ACC112 (cell line): ENCODE data around the gene CHRM3.

Experiments used
- H2AFZ ChIP-seq: fragments of 200-600 bp; sonication (generic); one replicate; pipeline ENCODE4 v1.6.0; 2017; ENCODE audit warnings: antibody characterized with exemption, low read length; ENCODE audit not compliant: unreplicated experiment
- H3K27ac ChIP-seq: fragments of 200-600 bp; sonication (generic); 2 replicates; pipeline ENCODE4 v1.5.1; 2014; ENCODE audit warnings: low read depth, mild to moderate bottlenecking, antibody characterized with exemption, low read length, moderate library complexity
- H3K27me3 ChIP-seq: fragments of 200-600 bp; sonication (generic); 2 replicates; pipeline ENCODE4 v1.6.1; 2014; ENCODE audit warnings: mild to moderate bottlenecking, antibody characterized with exemption, low read length, moderate library complexity, mixed read lengths; ENCODE audit not compliant: insufficient read depth
- H3K36me3 ChIP-seq: fragments of 200-600 bp; sonication (generic); 2 replicates; pipeline ENCODE4 v1.6.1; 2016; ENCODE audit warnings: mild to moderate bottlenecking, antibody characterized with exemption, low read length, moderate library complexity, mixed read lengths; ENCODE audit not compliant: insufficient read depth
- H3K4me1 ChIP-seq: fragments of 200-600 bp; sonication (generic); one replicate; pipeline ENCODE4 v1.6.1; 2016; ENCODE audit warnings: low read length, mixed read lengths; ENCODE audit not compliant: insufficient read depth, unreplicated experiment, control insufficient read depth
- H3K4me3 ChIP-seq: fragments of 200-600 bp; sonication (generic); 2 replicates; pipeline ENCODE4 v1.5.1; 2014; ENCODE audit warnings: mild to moderate bottlenecking, low read depth, low read length
- H3K79me2 ChIP-seq: fragments of 200-600 bp; sonication (generic); one replicate; pipeline ENCODE4 v1.6.0; 2016; ENCODE audit warnings: low read length; ENCODE audit not compliant: control insufficient read depth, unreplicated experiment, insufficient read depth

CHRM3 gene

DNA sequence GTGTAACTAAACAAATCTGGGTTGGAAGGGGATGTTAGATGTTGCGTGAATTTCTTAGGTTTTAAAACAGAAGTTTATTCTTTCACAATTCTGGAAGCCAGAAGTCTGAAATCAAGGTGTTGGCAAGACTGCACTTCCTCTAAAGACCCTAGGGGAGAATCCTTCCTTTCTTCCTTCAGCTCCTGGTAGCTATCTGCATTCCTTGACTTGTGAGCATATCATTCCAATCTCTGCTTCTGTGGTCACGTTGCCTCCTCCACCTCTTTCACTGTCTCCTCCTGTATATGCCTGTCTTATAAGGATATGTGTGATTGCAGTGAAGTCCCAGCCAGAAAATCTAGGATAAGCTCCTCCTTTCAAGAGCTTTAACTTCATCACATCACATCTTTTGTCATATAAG, 7.7 kb downstream of the CHRM3 start:
- Histone ChIP-seq H3K79me2 (no peaks in the 10 kb centered on the region), H3K4me3 (no peak overlapping the region), H3K36me3 (no peaks in the 10 kb centered on the region), H3K27me3 (0 out of 2 replicates have a peak, but pooled peaks cover 1% of the 10 kb centered on the region), H2AFZ (no peak overlapping the region), H3K27ac (no peak overlapping the region), H3K4me1 (no peaks in the 10 kb centered on the region)

DNA sequence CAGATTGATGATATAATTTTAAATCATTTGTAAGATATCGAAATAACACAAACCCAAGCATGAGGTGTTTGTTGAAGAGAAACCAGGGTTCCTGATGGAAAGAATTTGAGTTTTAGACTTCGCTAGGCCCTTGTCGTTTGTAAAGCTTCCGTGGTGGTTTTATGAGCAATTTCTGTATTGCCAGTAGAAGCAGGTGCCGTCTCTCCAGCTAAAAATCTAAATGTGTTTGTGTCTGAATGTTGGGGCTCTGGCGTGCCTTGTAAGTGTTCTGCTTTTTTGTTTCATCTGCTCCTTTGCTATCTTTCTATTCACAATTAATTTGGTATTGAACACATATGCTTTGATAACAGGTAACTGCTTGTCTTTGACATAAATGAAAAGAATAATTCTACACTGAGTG, 27.5 kb downstream of the CHRM3 start:
- Histone ChIP-seq H2AFZ (no peak overlapping the region), H3K36me3 (no peaks in the 10 kb centered on the region), H3K27me3 (no peaks in the 10 kb centered on the region), H3K4me3 (no peak overlapping the region), H3K79me2 (no peaks in the 10 kb centered on the region), H3K4me1 (no peaks in the 10 kb centered on the region), H3K27ac (no peak overlapping the region)

DNA sequence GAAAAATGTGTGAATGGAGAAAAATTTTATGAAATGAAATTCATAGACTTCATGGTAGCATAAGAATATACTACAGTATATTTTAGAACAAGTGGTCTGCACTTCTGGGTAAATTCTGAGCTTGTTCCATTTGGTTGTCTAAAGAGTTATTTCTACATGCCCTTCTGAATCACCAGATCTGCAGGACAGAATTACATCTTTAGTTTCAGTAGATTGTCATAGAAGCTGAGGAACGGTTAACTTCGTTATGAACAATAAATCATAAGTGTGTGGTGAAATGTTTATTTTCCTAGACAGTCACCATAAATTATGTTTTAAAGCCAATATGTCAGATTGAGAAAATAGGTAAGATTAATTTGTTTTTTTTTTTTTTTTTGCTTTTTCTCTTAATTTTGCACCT, 30.9 kb downstream of the CHRM3 start:
- Histone ChIP-seq H3K79me2 (no peaks in the 10 kb centered on the region), H3K4me3 (no peak overlapping the region), H3K27me3 (no peaks in the 10 kb centered on the region), H3K27ac (no peak overlapping the region), H2AFZ (no peak overlapping the region), H3K36me3 (no peaks in the 10 kb centered on the region), H3K4me1 (no peaks in the 10 kb centered on the region)

DNA sequence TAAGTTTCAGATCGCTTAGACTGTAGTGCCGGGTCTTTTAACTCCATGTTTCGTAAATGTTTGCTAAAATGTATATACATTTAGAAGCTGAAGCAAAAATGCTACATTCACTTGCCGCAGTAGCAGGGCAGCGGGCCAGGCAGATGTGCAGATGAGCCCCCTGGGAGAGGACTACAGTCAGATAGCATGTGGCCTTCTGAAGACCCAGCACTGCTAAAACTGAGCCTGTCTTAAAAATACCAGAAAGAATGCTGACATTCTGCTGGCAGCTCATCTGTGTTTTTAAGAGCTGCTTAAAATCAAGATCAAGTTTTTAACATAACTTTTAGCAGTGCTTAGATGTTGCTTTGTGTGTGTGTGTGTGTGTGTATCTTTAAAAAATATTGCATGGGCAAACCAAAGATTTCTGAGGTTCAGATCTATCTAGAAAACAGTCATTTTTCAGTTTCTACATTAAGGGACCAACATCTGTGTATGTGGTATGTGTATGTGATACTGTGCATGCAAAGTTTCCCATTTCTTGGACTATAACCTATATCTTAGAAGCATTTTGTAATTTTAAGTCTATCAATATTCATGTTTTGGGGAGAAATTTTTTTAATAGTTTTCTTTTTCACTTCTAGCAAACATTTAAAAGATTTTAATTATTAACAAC, 31.7 kb downstream of the CHRM3 start:
- H3K4me3 ChIP-seq, result no peak overlapping the region
- no peaks in the 10 kb centered on the region for H3K36me3 ChIP-seq
- no peak overlapping the region for H2AFZ ChIP-seq
- H3K4me1 ChIP-seq, result no peaks in the 10 kb centered on the region
- no peaks in the 10 kb centered on the region for H3K79me2 ChIP-seq
- no peak overlapping the region for H3K27ac ChIP-seq
- H3K27me3 ChIP-seq, result no peaks in the 10 kb centered on the region

DNA sequence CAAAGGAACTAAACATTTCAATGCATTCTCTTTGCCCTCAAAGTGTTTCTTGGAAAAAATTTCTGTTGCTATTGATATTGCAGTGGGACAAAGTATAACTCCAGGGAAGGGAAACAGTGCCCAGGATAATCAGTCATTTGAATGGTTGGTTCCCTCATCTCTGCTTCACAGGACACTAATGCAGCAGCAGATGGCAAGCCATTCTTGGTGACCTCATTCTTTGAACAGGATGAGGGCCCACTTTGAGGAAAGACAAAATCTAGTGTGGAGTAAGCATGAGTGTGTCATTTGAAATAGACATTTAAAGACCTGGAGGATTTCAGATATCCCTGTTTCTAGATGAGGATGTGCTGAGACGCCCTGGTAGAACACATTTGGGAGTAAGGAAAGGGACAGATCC, 32.3 kb downstream of the CHRM3 start:
- H3K27ac ChIP-seq, result no peak overlapping the region
- no peak overlapping the region for H2AFZ ChIP-seq
- H3K79me2 ChIP-seq, result no peaks in the 10 kb centered on the region
- no peaks in the 10 kb centered on the region for H3K4me1 ChIP-seq
- H3K4me3 ChIP-seq, result no peak overlapping the region
- no peaks in the 10 kb centered on the region for H3K27me3 ChIP-seq
- no peaks in the 10 kb centered on the region for H3K36me3 ChIP-seq

DNA sequence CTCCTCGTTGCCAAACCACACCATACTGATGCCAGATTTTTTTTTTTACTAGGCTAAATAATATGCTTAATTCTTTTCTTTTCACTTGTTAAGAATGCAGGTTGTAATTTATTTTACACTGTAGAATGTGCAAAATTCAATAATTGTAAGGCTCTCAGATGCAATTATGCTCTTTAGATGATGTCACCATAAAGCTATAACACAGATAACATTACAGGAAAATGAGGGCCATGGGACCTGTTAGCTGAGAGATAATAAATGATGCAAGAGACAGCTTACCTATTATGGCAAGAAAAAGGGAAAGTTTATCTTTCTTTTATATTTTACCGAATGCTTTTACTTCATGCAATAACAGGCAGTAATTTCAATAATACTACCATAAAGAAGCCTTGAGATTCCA, 35.4 kb downstream of the CHRM3 start:
- Histone ChIP-seq H3K4me3 (no peak overlapping the region), H3K79me2 (no peaks in the 10 kb centered on the region), H3K27me3 (no peaks in the 10 kb centered on the region), H3K36me3 (no peaks in the 10 kb centered on the region), H3K27ac (no peak overlapping the region), H2AFZ (no peak overlapping the region), H3K4me1 (no peaks in the 10 kb centered on the region)

DNA sequence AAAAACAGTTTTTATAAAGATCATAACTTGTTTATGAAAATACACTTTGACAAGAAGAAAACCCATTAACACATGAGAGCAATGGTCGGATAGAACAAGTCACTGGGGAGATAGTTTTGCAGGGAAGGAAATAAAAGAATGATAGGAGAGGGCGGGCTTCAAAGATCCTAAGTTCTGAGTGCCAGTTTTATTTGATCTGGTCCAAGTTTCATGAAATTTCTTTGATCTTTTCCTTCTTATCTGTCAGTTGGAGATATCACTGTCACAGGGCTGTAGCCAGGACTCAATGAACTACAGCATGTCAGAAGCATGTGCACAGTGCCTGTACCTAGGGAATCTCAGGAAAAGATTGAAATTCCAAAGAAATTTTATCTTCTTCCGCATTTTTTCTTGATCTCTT, 36.5 kb downstream of the CHRM3 start:
- H3K4me1 ChIP-seq, result no peaks in the 10 kb centered on the region
- H2AFZ ChIP-seq, result no peak overlapping the region
- no peaks in the 10 kb centered on the region for H3K36me3 ChIP-seq
- H3K4me3 ChIP-seq, result no peak overlapping the region
- H3K79me2 ChIP-seq, result no peaks in the 10 kb centered on the region
- no peak overlapping the region for H3K27ac ChIP-seq
- no peaks in the 10 kb centered on the region for H3K27me3 ChIP-seq

DNA sequence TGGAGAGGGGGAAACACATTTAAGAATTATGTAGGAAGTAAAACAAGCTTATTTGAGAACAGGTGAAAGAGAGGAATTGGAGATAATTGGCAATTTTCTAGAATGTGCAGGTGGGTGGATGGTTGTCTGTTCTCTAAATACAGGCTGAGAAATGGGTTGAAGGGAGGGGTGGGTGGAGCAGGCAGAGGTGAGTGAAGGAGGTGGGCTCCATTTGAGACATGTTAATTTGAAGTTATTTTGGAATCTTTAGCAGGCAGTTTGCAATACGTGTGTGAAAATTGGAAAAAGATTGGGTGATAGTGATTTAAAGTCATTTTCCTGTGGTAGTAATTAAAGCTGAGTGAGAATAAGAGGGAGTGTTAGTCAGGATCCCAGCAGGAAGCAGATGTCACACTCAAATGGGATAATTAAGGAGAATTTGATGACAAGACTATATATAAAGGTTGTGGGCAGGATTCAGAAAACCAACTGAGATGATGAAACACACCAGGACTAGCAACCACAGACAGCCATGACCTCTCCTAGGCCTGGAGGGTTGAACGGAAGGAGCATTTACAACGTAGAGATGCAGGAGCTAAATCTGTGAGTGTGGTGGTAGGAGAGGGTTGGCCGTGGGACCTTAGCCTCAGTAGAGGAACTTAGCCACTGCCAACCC, 40.6 kb downstream of the CHRM3 start:
- no peaks in the 10 kb centered on the region for H3K79me2 ChIP-seq
- H2AFZ ChIP-seq, result no peak overlapping the region
- H3K27me3 ChIP-seq, result no peaks in the 10 kb centered on the region
- H3K27ac ChIP-seq, result no peak overlapping the region
- H3K4me1 ChIP-seq, result no peaks in the 10 kb centered on the region
- no peaks in the 10 kb centered on the region for H3K36me3 ChIP-seq
- H3K4me3 ChIP-seq, result no peak overlapping the region

DNA sequence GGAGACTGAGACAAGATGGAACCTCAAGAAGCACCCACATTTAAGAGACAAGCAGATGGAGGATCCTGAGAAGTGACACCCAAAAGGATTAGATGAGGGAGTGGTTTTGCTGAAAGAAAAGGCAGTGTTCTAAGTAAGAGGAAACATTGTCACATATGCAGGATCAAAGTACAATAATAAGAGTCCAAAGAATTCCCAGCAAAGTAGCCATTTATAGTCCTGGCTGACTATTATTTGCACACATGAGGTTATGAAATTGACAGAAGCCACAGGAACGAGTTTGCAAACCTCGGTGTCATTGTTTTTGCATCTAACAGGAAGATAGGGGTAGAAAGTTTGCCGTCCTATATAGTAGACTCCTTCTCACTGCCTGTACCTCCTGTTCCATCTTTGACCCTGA, 41.3 kb downstream of the CHRM3 start:
- no peaks in the 10 kb centered on the region for H3K79me2 ChIP-seq
- H3K4me3 ChIP-seq, result no peak overlapping the region
- no peak overlapping the region for H2AFZ ChIP-seq
- H3K36me3 ChIP-seq, result no peaks in the 10 kb centered on the region
- H3K27ac ChIP-seq, result no peak overlapping the region
- no peaks in the 10 kb centered on the region for H3K27me3 ChIP-seq
- H3K4me1 ChIP-seq, result no peaks in the 10 kb centered on the region

DNA sequence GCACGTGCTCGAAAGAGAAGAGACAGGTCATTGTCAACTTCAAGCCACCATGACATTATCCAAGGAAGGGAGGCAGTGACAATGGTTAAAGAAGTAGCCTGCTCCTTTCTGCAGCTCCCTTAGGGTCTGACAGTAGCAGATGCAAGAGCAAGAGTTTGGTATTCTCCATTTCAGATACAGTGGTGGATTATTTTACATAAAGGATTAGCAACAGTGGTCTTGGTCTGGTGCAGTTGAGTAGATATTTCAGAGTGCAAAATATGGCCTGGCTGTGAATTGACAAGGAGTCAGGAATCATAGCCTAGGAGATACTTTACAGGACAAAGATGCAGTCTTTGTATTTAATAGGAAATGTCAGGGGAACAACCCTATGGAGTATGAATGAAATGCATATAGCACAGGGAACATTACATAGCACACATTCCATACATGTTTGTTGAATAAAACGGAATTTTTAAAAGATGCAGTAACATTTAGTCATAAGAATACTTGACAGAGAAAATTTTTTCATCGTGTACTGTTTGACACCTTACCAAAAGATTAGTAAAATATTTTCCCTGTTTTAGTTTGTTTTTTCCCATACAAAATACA, 41.8 kb downstream of the CHRM3 start:
- no peak overlapping the region for H3K4me3 ChIP-seq
- no peaks in the 10 kb centered on the region for H3K4me1 ChIP-seq
- no peaks in the 10 kb centered on the region for H3K36me3 ChIP-seq
- no peak overlapping the region for H2AFZ ChIP-seq
- no peak overlapping the region for H3K27ac ChIP-seq
- no peaks in the 10 kb centered on the region for H3K27me3 ChIP-seq
- no peaks in the 10 kb centered on the region for H3K79me2 ChIP-seq

DNA sequence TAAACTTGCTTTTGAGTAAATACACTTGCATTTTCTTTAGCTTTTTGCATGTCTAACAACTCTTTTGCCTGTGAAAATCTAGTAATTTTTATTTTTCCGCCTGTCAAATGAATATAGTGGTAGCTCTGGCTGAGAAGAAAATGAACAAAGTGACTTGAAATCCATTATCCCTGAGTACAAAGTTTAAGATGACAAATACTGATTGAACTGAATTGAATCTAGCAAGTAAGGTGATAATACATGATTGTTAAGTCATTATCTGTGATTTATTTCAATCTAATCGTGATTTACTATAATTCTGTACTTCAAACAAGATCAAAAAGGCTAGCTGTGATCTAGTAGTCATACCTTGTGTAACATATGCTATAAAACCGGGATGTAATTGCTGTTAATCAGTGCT, 42.8 kb downstream of the CHRM3 start:
- H3K36me3 ChIP-seq, result no peaks in the 10 kb centered on the region
- H3K4me1 ChIP-seq, result no peaks in the 10 kb centered on the region
- H2AFZ ChIP-seq, result no peak overlapping the region
- H3K79me2 ChIP-seq, result no peaks in the 10 kb centered on the region
- no peak overlapping the region for H3K4me3 ChIP-seq
- H3K27ac ChIP-seq, result no peak overlapping the region
- H3K27me3 ChIP-seq, result no peaks in the 10 kb centered on the region
